Common myeloid progenitor, CD34-positive (primary cell): ENCODE results near the gene CDC42BPA.
"Not testable (repeated sequence)": the region's sequence is repeated elsewhere in the genome, so short reads cannot be mapped to it uniquely, and the experiment has no call there.

ENCODE experiments used
- CTCF ChIA-PET: fragments of 350-600 bp; sonication (Branson Sonifier 250); formaldehyde crosslinking; loops from one replicate; lab custom pipeline; 2021; ENCODE audit warnings: antibody characterized with exemption; lab: Charles Lee
- POLR2A ChIA-PET: fragments of 350-600 bp; sonication (Branson Sonifier 250); formaldehyde crosslinking; loops from one replicate; lab custom pipeline; 2021; ENCODE audit warnings: antibody characterized with exemption; lab: Charles Lee
- DNase-seq, 3 donors: peaks; one replicate each; pipeline versions ENCODE4 v3.0.0 to v3.0.0-alpha.2; 2013
- H3K27ac ChIP-seq, 2 experiments: 1 replicate in 1 of 2; 2 replicates in 1 of 2; pipeline ENCODE4 v1.7.0; 2013; ENCODE audit warnings: inconsistent platforms in 2 of 2, low read length in 2 of 2, mild to moderate bottlenecking in 2 of 2, low read depth in 1 of 2, moderate library complexity in 1 of 2; ENCODE audit not compliant: severe bottlenecking in 2 of 2, insufficient read depth in 1 of 2, poor library complexity in 1 of 2
- H3K27me3 ChIP-seq, 5 experiments: replicated peaks in 2 of 5; 1 replicate in 3 of 5; 2 replicates in 2 of 5; pipeline versions ENCODE4 v1.6.1 to v1.7.0; 2013; ENCODE audit warnings: low read length in 4 of 5, mild to moderate bottlenecking in 2 of 5, moderate library complexity in 2 of 5, inconsistent platforms in 1 of 5; ENCODE audit not compliant: insufficient read depth in 5 of 5, control insufficient read depth in 4 of 5
- H3K36me3 ChIP-seq, 4 experiments: 1 replicate in 2 of 4; 2 replicates in 2 of 4; pipeline versions ENCODE4 v1.6.1 to v1.7.0; 2013; ENCODE audit warnings: low read length in 3 of 4, control low read depth in 1 of 4, mild to moderate bottlenecking in 1 of 4; ENCODE audit not compliant: control insufficient read depth in 4 of 4, insufficient read depth in 4 of 4
- H3K4me1 ChIP-seq, 4 experiments: 1 replicate in 3 of 4; 2 replicates in 1 of 4; pipeline versions ENCODE4 v1.6.1 to v1.7.1; 2013; ENCODE audit warnings: low read length in 3 of 4, mild to moderate bottlenecking in 3 of 4, control low read depth in 1 of 4, inconsistent platforms in 1 of 4, moderate library complexity in 1 of 4; ENCODE audit not compliant: control insufficient read depth in 4 of 4, insufficient read depth in 4 of 4; ENCODE audit errors: control extremely low read depth in 1 of 4
- H3K4me3 ChIP-seq, 7 experiments: 1 replicate in 4 of 7; 2 replicates in 3 of 7; pipeline versions ENCODE4 v1.5.1 to v1.7.0; 2013; ENCODE audit warnings: mild to moderate bottlenecking in 7 of 7, low read length in 6 of 7, moderate library complexity in 6 of 7, inconsistent platforms in 2 of 7, low read depth in 2 of 7, control low read depth in 1 of 7; ENCODE audit not compliant: insufficient read depth in 4 of 7, control insufficient read depth in 1 of 7; ENCODE audit errors: extremely low read depth in 1 of 7
- H3K9me3 ChIP-seq, 5 experiments: 1 replicate in 4 of 5; 2 replicates in 1 of 5; pipeline versions ENCODE4 v1.6.1 to v1.7.1; 2013; ENCODE audit warnings: low read length in 4 of 5, mild to moderate bottlenecking in 2 of 5, inconsistent platforms in 1 of 5, low read depth in 1 of 5, moderate library complexity in 1 of 5; ENCODE audit not compliant: control insufficient read depth in 4 of 5, insufficient read depth in 2 of 5; ENCODE audit errors: control extremely low read depth in 1 of 5
- WGBS: methylation state at CpG from one replicate; pipeline ENCODE4 v1.1.5; 2013; ENCODE audit not compliant: insufficient coverage; 5-methylcytosine and 5-hydroxymethylcytosine counted together

The CDC42BPA gene

GRCh38 chr1:227124473-227124872, 193.8 kb downstream of the CDC42BPA start:
- POLR2A ChIA-PET = interaction anchor here (0.7 kb wide), 1 partner anchor 10 kb away, joined by 4 read pairs; no protein-coding TSS in a partner anchor
- Histone ChIP-seq H3K27me3 (no peaks in the 10 kb centered on the region), H3K27ac (no peak overlapping the region), H3K4me3 (no peak overlapping the region), H3K36me3 (peaks cover 0 to 5% (median 2%) of the 10 kb centered on the region in 4 experiments), H3K4me1 (no peaks in the 10 kb centered on the region), H3K9me3 (no peaks in the 10 kb centered on the region)
- no peak for DNase-seq
- CTCF ChIA-PET = interaction anchor here (0.8 to 2.1 kb wide), 2 partner anchors 10 to 12 kb away, joined by 4 read pairs; no protein-coding TSS in a partner anchor
- WGBS = 100% methylated on average over 1 of the region's 1 CpG

DNA sequence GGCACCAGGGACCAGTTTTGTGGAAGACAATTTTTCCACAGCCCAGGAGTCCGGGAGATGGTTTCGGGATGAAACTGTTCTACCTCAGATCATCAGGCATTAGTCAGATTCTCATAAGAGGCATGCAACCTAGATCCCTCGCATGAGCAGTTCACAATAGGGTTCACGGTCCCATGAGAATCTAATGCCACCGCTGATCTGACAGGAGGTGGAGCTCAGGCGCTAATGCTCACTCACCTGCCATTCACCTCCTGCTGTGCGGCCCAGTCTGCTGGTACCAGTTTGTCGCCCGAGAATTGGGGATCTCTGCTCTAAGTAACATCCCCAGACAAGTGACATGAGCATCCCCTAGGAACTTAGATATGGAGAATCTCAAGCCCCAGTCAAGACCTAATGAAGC, 197.5 kb downstream of the CDC42BPA start:
- 93% methylated on average over 9 of the region's 9 CpGs for WGBS
- ChIA-PET POLR2A (no interaction called here), CTCF (interaction anchor here (1.3 to 1.8 kb wide), 2 partner anchors 10 to 13 kb away, joined by 3 to 6 read pairs; no protein-coding TSS in a partner anchor)
- no peak for DNase-seq
- no peaks in the 10 kb centered on the region for H3K27me3 ChIP-seq
- no peaks in the 10 kb centered on the region for H3K9me3 ChIP-seq
- no peaks in the 10 kb centered on the region for H3K36me3 ChIP-seq
- no peaks in the 10 kb centered on the region for H3K4me1 ChIP-seq
- no peak overlapping the region for H3K27ac ChIP-seq
- H3K4me3 ChIP-seq = no peak overlapping the region

DNA sequence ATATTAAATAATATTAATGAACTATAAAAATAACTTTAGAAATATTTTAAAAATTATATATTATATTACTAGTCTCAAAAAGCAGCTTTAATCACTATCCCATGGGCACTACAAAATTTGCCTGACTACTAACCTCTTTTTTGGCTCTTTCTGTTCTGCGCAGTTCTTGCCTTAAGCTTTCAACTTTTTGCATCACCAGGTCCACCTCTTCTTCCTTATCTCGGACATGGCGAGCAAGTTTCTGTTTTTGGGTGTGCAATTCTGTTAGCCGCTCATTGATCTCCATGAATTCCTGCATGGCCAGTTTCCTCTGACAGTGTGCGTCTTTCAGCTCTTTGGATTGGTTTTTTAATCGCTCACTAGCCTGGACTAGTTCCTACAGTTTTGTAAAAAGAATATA, 205.8 kb downstream of the CDC42BPA start:
- Histone ChIP-seq H3K4me3 (no peak overlapping the region), H3K27me3 (no peaks in the 10 kb centered on the region), H3K36me3 (peaks cover 0 to 11% (median 4%) of the 10 kb centered on the region in 4 experiments), H3K4me1 (no peaks in the 10 kb centered on the region), H3K27ac (no peak overlapping the region), H3K9me3 (no peaks in the 10 kb centered on the region)
- no peak for DNase-seq
- WGBS = 96% methylated on average over 5 of the region's 6 CpGs
- CTCF ChIA-PET = interaction anchor here (1.0 to 1.9 kb wide), 2 partner anchors 10 to 12 kb away, joined by 4 read pairs; no protein-coding TSS in a partner anchor
- POLR2A ChIA-PET = no interaction called here

- no peaks in the 10 kb centered on the region for H3K9me3 ChIP-seq
- ChIA-PET CTCF (interaction anchor here (1.0 to 1.9 kb wide), 3 partner anchors 11 to 326 kb away, joined by 3 to 4 read pairs (median 4); no protein-coding TSS in a partner anchor), POLR2A (no interaction called here)
- DNase-seq = no peak
- H3K36me3 ChIP-seq = peaks cover 0 to 19% (median 4%) of the 10 kb centered on the region in 4 experiments
- no CpG with 5 or more reads among the region's 2 CpGs for WGBS
- no peak overlapping the region for H3K4me3 ChIP-seq
- no peaks in the 10 kb centered on the region for H3K4me1 ChIP-seq
- no peaks in the 10 kb centered on the region for H3K27me3 ChIP-seq
- no peak overlapping the region for H3K27ac ChIP-seq
Observed at GRCh38 chr1:227111782-227112181, 206.5 kb downstream of the CDC42BPA start.

DNA sequence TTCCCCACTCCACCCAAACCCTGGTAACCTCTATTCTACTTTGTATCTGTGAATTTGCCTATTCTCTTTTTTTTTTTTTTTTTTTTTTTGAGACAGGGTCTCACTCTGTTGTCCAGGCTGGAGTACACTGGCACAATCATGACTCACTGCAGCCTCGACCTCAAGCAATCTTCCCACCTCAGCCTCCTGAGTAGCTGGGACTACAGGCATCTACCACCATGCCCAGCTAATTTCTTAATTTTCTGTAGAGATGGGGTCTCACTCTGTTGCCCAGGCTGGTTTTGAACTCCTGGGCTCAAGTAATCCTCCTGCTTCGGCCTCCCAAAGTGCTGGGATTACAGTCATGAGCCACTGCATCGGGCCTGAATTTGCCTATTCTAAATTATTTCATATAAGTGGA, 213.0 kb downstream of the CDC42BPA start:
- peaks cover 0 to 15% (median 3%) of the 10 kb centered on the region in 4 experiments for H3K36me3 ChIP-seq
- H3K4me3 ChIP-seq, CTCF ChIA-PET, DNase-seq, H3K9me3 ChIP-seq, H3K4me1 ChIP-seq, H3K27me3 ChIP-seq, POLR2A ChIA-PET, H3K27ac ChIP-seq: not testable (repeated sequence)
- WGBS = 92% methylated on average over 1 of the region's 3 CpGs

GRCh38 chr1:227102056-227102455, 216.2 kb downstream of the CDC42BPA start:
- POLR2A ChIA-PET = no interaction called here
- H3K27me3 ChIP-seq = no peaks in the 10 kb centered on the region
- CTCF ChIA-PET = no interaction called here

GRCh38 chr1:227094249-227094966, 223.9 kb downstream of the CDC42BPA start:
- no peak overlapping the region for H3K27ac ChIP-seq
- no peak for DNase-seq
- H3K27me3 ChIP-seq = no peaks in the 10 kb centered on the region
- WGBS = 83% methylated on average over 1 of the region's 2 CpGs
- no peaks in the 10 kb centered on the region for H3K9me3 ChIP-seq
- no peak overlapping the region for H3K4me3 ChIP-seq
- POLR2A ChIA-PET = no interaction called here
- CTCF ChIA-PET = interaction anchor here (0.8 kb wide), 1 partner anchor 181 kb away, joined by 3 read pairs; no protein-coding TSS in a partner anchor
- H3K36me3 ChIP-seq = peaks cover 2 to 11% (median 6%) of the 10 kb centered on the region in 4 experiments
- no peaks in the 10 kb centered on the region for H3K4me1 ChIP-seq

More at GRCh38 chr1:227102056-227102455, 216.2 kb downstream of the CDC42BPA start:
- 100% methylated on average over 3 of the region's 5 CpGs for WGBS
- H3K36me3 ChIP-seq = peaks cover 0 to 14% (median 1%) of the 10 kb centered on the region in 4 experiments
- no peaks in the 10 kb centered on the region for H3K4me1 ChIP-seq
- H3K9me3 ChIP-seq = no peaks in the 10 kb centered on the region
- no peak overlapping the region for H3K4me3 ChIP-seq
- no peak overlapping the region for H3K27ac ChIP-seq
- no peak for DNase-seq
